Retinal pigment epithelial cell (primary cell): Measurements from ENCODE around the gene LINC01488.

Experiments used
- DNase-seq: peaks from one replicate; pipeline ENCODE4 v3.0.0-alpha.2; 2010; ENCODE audit warnings: low read depth
- H3K4me3 ChIP-seq: 2 replicates; pipeline ENCODE4 v1.5.1; 2011; ENCODE audit warnings: mild to moderate bottlenecking, low read length, control low read depth, moderate library complexity
- TF ChIP-seq, protein P1 (sequence below): conservative IDR thresholded peaks from 2 replicates; pipeline ENCODE4 v1.5.1; 2011; ENCODE audit warnings: low read depth, low read length, control low read depth, inconsistent platforms

The LINC01488 gene

DNA sequence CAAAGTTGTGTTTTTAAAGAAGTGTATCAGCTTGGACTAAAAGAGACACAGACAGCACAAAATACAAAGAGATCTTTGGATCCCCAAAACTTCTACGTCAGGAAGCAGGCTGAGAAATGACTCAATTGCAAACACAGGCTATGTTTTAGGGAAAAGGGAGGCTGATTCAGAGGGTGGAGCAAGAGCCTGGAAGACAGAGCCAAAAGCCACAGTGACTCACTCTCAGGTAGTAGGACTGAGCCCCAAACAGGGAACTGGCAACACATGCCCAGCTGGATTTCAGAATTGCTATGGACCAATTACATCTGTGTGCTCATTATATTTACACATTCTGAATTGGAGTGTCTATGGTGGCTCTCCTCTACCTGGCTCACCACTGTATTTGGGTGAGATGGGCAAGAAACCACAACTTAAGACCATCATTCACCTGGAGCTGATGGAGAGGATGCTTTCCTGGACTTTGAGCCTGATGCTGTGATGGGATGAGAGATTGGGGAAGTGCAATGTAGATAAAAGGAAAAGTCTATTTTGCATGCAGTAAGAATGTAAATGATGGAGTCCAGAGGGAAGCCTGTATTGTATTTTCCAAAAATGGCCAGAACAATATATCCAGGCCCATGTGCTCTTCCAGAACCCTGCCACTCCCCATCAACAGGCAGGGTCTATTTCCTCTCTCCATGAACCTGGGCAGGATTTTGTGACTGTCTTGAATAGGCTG lies 20.8 kb upstream of the LINC01488 start:
- TF ChIP-seq, protein P1, sequence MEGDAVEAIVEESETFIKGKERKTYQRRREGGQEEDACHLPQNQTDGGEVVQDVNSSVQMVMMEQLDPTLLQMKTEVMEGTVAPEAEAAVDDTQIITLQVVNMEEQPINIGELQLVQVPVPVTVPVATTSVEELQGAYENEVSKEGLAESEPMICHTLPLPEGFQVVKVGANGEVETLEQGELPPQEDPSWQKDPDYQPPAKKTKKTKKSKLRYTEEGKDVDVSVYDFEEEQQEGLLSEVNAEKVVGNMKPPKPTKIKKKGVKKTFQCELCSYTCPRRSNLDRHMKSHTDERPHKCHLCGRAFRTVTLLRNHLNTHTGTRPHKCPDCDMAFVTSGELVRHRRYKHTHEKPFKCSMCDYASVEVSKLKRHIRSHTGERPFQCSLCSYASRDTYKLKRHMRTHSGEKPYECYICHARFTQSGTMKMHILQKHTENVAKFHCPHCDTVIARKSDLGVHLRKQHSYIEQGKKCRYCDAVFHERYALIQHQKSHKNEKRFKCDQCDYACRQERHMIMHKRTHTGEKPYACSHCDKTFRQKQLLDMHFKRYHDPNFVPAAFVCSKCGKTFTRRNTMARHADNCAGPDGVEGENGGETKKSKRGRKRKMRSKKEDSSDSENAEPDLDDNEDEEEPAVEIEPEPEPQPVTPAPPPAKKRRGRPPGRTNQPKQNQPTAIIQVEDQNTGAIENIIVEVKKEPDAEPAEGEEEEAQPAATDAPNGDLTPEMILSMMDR = no peak
- DNase-seq = no peak
- H3K4me3 ChIP-seq = no peak overlapping the region

DNA sequence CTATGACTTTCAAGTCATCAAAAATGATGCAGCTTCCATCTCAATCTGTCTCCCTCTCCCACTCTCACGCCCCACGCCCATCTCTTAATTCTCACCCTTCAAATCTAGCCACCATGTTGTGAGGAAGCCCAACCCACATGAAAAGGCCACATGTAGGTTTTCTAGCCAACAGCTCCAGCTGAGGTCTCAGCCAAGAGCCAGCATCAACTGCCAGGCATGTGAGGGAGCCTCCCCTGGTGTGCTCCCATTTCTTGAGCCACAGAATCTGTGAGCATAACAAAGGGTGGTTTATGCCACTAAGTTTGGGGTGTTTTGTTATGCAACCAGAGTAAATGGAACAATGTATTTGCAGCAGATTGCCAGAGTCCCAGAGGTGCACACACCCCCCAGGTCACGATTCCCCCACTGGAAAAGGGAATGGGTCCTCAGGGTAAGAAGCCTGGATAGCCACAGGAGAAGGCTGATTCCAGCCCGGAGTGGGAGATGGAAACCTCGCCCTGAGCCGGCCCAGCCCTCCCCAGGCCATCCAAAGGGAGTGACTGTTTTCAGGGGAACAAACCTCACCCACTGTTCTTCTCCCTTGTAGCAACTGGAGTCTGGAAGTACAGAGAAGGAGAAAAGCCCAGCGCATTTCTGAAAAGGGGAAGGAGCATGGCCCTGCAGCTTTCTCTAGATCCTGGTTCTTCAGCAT lies 20.0 kb upstream of the LINC01488 start:
- H3K4me3 ChIP-seq = no peak overlapping the region
- TF ChIP-seq, protein P1 = no peak
- no peak for DNase-seq

DNA sequence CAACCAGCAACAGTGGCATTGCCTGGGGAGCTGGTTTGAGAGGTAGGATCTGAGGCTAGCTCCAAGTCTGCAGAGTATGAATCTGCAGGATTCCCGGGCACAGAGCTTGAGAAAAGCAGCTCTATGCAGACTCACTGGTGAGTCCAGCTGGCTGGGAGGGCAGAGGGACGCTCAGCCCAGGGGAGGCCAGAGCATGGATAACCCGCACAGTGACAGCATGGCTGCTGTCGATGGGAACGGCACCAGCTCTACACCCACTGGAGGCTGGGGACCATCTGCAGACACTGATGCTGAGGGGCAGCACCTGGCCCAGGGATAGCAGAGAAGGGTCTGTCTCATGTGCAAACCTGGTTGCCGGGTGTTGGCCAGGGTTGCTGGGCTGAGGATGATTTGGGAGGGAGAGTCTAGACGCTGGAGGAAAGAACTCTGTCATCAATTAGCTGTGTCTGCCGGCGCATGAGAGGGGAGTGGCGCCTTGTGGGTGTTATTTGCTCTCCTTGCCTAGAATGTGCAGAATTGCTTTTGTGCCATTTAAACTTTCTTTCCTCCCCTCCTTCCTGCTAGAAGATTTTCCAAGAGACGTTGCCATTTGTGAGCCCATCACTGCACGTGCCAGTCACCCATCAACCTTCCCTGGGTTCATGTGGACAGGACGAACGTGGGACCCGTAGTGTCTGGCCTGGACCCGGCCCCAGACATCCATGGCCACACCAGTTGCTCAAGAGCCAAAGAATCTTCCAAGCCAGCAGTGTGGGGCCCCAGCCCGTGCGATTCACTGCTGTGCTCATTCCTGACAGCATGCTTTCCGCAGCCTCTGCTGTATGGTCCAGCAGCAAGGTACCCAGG lies 19.1 kb upstream of the LINC01488 start:
- TF ChIP-seq, protein P1 = no peak
- H3K4me3 ChIP-seq = no peak overlapping the region
- no peak for DNase-seq

DNA sequence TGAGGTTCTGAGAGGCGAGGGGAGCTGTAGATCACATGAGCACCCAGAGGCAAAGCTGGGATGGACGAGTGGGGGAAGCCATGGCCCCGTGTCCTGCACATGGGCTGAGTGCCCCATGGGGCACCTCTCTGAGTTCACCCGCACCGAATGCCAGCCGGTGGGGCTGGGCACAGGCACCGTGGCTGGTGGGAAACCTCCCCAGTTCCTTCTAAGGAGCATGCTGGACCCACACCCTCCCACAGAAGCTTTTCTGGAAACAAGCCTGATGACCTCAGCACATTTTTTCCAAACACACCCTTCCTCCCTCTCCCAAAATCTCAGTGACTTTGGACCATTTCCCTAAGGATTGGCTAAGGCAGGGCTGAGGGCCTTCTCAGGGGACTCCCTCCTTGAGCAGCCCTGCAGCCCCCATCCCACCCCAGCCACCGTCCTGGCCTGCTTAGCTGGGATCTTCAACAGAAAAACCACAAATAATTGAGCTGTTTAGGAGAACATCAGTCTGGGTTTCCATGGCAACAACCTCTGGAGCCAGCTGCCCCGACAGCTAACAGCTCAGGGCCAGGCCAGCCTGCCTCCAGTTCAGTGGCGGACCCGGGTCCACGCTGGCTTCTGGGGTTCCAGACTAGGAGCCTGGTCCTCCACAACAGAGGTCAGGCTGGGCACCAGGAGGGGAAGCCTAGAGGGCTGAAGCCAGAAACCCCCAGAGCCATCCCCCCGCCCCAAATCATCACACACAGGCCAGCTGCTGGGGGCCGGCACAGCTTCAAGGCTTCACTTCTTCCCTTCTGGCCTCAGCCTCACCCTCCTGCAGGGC lies 18.1 kb upstream of the LINC01488 start:
- H3K4me3 ChIP-seq = no peak overlapping the region
- TF ChIP-seq, protein P1 = no peak
- DNase-seq = no peak

DNA sequence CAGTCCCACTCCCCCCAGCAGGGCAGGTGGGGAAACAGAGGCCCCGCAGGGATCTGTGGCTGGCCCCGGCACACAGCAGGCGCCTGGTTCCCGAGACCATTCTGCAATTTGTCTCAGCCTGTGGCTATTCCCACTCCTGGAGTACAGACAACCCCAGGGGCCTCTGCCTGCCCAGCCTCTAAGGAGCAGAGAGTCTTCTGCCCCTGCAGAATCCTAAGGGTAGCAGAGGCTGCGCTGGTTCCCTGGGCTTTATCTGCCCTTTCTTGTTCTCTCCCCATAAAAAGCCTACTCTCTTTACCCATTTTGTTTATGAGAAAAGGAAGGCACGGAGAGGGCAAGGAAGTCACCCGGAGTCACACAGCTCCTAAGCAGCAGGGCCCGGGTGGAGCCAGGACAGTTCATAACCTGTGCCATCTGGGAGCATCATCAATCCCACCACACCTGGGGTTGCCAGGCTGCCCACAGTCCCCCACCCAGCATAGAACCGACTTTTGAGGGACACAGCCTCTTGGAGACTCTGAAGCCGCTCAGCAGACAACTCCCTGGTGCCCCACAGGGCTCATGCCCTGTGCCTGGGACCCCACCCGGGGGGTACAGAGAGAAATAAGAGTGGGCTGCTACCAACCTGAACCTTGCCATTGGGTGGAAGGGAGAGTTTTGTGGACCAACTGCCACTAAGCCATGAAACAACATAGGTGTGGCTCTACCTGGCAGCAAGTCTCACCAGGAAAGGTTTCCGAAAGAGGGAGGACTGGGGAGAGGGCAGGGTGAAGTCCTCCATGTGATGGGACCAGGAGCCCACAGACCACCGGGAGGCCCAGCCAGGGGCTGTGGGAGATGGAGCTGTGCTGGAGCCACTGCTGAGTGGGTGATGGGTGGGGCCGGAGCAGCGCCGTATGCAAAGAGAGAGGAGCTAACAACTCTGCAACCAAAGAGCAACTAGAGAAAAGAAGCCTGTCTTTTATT lies 17.2 kb upstream of the LINC01488 start:
- TF ChIP-seq, protein P1 = no peak
- H3K4me3 ChIP-seq = no peak overlapping the region
- no peak for DNase-seq
